HL-60 (cell line): Measurements from ENCODE around the gene CYP8B1.

Experiments
- CTCF ChIP-seq: IDR thresholded peaks from one replicate; pipeline ENCODE4 v1.5.1; 2011; ENCODE audit warnings: low read length, control low read depth, inconsistent platforms; ENCODE audit not compliant: insufficient read depth
- GABPA ChIP-seq: IDR thresholded peaks from 2 replicates; pipeline ENCODE4 v1.6.1; 2012; ENCODE audit warnings: low read depth
- SPI1 ChIP-seq: IDR thresholded peaks from 2 replicates; pipeline ENCODE4 v1.6.1; 2012; ENCODE audit warnings: low read depth, mild to moderate bottlenecking, borderline replicate concordance
- TF ChIP-seq, protein P1 (sequence below): IDR thresholded peaks from 2 replicates; pipeline ENCODE4 v1.6.1; 2012; ENCODE audit warnings: low read depth; ENCODE audit not compliant: insufficient replicate concordance

- TF ChIP-seq, protein P1, sequence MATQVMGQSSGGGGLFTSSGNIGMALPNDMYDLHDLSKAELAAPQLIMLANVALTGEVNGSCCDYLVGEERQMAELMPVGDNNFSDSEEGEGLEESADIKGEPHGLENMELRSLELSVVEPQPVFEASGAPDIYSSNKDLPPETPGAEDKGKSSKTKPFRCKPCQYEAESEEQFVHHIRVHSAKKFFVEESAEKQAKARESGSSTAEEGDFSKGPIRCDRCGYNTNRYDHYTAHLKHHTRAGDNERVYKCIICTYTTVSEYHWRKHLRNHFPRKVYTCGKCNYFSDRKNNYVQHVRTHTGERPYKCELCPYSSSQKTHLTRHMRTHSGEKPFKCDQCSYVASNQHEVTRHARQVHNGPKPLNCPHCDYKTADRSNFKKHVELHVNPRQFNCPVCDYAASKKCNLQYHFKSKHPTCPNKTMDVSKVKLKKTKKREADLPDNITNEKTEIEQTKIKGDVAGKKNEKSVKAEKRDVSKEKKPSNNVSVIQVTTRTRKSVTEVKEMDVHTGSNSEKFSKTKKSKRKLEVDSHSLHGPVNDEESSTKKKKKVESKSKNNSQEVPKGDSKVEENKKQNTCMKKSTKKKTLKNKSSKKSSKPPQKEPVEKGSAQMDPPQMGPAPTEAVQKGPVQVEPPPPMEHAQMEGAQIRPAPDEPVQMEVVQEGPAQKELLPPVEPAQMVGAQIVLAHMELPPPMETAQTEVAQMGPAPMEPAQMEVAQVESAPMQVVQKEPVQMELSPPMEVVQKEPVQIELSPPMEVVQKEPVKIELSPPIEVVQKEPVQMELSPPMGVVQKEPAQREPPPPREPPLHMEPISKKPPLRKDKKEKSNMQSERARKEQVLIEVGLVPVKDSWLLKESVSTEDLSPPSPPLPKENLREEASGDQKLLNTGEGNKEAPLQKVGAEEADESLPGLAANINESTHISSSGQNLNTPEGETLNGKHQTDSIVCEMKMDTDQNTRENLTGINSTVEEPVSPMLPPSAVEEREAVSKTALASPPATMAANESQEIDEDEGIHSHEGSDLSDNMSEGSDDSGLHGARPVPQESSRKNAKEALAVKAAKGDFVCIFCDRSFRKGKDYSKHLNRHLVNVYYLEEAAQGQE = no peak
- TF ChIP-seq CTCF = no peak
- no peak for TF ChIP-seq SPI1
- TF ChIP-seq GABPA = no peak
These were observed 47.9 kb upstream of the CYP8B1 start for GRCh38 chr3:42923606-42924005.
